Jurkat, Clone E6-1 (cell line): ENCODE results near the gene NPFF.
"Not testable (repeated sequence)": the region's sequence is repeated elsewhere in the genome, so short reads cannot be mapped to it uniquely, and the experiment has no call there.

Experiments used
- DNase-seq: peaks from one replicate; pipeline ENCODE4 v3.0.0-alpha.2; 2011; ENCODE audit warnings: low read depth, low spot score
- H3K4me3 ChIP-seq: 2 replicates; pipeline ENCODE4 v1.5.1; 2011; ENCODE audit warnings: mild to moderate bottlenecking, low read length, control low read depth, moderate library complexity

NPFF gene

DNA sequence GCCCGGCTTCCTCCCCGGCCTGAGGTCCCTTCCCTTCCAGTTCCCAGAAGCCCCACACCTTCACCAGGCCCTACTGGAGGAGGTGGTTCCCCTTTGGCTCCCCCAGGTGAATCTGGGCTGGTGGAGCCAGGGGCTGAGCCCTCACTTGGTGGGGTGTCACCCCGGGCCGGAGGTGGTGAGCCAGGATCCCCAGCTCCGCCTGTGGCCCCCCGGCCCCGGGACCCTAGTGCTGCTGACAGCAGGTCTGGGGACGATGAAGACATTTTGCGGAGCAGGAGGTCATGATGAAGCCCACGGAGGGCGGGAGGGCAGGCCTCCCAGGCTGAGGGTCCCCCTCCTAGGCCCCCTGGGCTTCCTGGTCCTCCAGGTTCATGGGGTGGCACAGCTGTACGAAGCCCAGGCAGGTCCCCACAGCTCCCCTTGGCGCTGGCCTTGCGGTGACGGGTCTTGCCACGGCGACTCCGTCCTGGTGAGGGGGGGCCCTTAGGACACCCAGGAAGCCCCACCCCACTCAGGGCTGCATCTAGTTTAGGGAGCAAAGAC lies 24.6 kb downstream of the NPFF start:
- H3K4me3 ChIP-seq: no peak overlapping the region
- DNase-seq: no peak

DNA sequence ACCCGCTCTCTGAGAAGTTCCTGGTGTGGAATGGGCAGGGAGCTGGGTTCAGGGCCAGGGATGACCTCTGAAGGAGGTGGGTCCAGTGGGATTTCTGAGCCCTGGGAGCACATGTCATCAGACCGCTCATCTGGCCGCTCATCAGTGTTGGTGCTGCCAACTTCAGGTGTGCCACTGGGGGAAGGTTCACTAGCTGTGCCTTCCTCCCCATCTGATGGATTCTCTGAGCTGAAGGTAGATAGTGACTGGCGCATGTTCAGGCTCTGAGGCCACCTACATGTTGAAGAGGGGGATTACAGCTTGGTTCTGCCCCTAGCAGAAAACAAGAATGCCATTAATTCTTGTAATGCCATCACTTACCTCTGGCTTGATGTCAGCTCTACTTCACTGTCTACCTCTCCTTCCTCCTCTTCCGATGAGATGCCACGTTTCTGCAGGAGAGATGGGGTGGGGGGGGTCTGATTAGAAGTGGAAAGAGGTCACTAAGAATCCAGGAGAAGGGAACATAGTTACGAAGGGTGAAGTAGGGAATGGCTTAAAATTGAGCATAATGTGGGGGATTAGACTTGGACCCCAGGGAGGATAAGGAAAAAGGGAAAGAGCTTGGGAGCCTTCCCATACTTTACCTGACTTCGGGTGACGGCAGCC lies 25.2 kb downstream of the NPFF start:
- no peak overlapping the region for H3K4me3 ChIP-seq
- DNase-seq: no peak

DNA sequence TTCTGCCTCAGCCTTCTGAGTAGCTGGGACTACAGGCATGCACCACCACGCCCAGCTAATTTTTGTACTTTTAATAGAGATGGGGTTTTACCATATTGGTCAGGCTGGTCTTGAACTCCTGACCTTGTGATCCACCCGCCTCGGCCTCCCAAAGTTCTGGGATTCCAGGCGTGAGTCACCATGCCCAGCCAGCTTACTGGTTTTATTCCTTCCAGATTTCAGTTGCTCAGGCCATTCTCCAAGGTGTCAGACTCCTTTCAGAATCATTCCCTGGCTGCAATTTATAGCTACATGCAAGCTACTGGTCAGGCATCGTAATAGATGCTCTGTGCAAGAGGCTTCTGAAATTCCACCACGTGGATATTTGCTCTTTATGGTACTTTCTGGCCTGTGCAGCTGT lies 25.8 kb downstream of the NPFF start:
- not testable (repeated sequence) for H3K4me3 ChIP-seq, DNase-seq

DNA sequence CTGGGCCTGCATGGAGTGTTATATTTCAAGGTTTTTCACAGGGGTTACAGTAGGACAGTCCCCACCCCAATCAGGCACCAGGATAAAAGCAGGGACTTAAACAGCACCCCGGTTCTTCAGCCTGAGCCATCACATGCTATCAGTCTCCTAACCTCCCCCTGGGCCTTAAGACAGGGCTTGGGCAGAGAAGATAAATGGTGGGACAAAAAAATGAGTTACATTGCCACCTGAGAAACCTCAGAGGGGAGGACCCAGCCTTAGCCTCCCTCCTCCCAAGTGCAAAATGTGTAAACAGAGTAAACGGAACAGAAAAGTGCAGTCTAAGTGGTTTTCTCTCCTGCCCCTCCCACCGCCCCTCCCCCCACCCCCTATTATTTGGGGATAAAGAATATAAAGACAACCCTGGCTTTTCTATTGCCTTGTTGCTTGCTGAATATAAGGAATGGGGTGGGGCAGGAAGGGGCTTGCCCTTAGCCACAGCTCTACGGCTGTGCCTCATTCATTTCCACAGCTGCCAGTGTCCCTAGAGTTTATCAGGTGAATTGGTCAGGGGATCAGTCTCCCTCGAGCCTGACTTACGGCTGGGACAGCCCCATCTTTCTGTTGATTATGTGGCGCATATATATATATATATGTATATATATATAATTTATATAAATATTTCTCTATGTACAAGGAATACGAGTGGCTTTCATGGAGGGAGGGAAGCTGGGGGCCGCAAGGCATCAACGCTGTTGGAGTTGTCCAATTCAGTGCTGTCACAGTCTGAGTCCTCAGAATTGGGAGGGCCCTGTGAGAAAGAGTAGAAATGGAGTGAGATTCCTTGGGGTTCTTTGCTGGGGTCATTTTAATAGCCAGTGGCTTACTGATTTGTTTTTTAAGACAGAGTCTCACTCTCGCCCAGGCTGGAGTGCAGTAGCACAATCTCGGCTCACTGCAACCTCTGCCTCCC lies 26.5 kb downstream of the NPFF start:
- no peak for DNase-seq
- no peak overlapping the region for H3K4me3 ChIP-seq

DNA sequence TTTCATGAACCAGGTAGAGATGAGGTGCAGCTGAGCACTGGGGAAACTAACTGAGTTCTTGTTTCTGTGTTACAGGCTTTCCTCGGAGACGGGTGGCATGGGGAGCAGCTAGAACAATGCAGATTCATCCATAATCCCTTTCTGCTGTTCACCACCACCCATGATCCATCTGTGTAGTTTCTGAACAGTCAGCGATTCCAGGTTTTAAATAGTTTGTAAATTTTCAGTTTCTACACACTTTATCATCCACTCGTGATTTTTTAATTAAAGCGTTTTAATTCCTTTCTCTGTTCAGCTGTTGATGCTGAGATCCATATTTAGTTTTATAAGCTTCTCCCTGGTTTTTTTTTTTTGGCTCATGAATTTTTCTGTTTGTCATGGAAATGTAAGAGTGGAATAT lies 28.0 kb downstream of the NPFF start:
- DNase-seq: no peak
- no peak overlapping the region for H3K4me3 ChIP-seq

DNA sequence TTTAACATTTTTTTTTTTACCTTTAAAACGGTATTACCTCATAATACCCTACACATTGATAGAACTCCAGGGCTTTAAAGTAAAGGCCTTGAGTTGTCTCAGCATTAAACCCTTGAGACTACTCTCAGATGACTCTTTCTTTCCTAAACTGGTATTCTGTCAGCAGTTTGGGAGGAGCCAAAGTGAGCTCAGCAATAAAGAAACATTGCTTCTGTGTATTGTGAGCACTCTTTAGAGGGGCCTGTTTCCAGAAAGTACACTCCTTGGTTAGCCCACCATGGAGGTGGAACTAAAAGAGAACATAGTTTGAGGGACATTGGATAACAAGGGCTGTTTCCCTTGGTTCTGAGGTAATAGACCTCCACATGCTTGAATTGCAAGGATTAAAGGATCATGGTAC lies 28.4 kb downstream of the NPFF start:
- H3K4me3 ChIP-seq: no peak overlapping the region

DNA sequence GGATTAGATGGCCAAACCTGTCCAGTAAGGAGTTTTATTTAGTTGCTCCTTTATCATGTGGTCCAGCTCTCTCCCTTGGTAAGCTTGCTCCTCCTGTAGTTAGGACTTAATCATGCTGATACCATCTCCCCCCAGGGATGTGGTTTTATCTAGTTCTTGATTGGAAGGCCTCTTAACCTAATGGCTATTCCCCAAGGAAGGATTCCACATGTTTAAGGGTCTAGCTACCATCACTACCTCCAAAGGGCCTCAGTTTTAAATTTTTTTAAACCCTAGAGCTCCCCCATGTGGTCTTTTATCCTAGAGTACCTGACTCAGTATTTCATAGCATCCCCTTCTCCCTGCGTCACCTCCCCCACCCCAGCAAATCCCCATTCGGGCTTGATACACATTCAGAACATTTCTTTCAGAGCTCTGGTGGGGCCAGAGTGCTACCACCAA lies 30.5 kb downstream of the NPFF start:
- H3K4me3 ChIP-seq: no peak overlapping the region
- no peak for DNase-seq

More for the DNA sequence above, 28.4 kb downstream of the NPFF start:
- DNase-seq: no peak

DNA sequence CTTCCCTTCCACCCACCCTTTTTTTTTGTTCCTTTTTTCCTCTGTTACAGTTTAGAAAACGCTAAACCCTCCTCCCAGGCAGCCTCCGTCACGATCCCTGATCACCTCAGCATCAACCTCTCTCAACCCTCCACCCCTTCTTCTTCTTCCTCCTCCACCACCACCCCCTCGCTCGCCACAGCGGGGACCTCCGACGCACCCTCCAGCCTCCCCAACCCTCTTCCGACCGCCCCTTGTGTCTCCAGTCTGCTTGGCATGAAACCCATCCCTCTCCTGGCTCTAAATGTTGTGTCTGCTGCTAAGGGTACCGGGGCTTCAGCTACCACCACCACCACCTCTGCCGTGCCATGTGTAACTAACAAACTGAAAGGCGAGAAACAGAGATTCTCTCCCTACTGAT lies 32.5 kb downstream of the NPFF start:
- no peak overlapping the region for H3K4me3 ChIP-seq
- DNase-seq: no peak

DNA sequence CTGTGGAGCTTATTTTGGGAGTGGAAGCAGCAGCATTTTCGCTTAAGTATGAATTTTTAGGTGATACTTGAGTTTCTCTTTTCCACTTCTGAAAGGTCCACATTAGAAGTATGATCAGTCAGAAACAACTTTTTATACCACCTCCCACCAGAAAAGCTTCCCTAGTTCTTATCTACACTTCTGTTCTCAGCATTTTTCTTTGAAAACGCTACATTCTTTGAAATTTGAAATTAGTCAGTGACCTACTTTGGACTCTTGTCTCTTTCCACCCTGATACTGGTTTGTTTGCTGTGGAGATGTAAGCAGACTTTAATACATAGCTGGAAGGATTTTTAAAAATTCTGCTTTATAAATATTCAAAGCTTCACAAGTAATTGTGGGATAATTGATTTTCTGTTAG lies 33.2 kb downstream of the NPFF start:
- H3K4me3 ChIP-seq: no peak overlapping the region
- no peak for DNase-seq

DNA sequence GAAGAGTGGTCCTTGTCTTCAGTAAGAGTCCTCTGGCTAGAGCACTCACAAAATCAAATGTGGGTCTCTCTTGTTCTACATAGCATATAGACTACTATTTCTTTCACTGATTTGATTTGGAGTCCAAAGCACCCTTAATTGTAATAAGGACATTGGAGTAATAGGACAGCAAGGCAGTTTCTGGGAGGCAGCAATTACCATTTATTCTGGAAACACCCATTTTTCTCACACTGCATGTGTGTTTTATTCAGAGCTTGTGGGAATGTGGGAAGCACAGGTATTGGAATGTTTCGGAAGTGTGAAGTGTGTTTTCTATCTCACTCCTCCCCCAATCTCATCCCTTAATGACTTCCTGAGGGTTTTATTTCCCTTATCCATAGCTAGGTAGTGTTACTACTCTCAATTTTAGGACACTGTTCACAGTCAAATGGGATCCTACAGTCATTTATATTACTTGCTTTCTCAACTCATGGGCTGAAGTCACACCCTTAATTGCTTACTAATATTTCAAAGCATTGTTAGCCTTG lies 35.2 kb downstream of the NPFF start:
- DNase-seq: no peak
- H3K4me3 ChIP-seq: no peak overlapping the region

DNA sequence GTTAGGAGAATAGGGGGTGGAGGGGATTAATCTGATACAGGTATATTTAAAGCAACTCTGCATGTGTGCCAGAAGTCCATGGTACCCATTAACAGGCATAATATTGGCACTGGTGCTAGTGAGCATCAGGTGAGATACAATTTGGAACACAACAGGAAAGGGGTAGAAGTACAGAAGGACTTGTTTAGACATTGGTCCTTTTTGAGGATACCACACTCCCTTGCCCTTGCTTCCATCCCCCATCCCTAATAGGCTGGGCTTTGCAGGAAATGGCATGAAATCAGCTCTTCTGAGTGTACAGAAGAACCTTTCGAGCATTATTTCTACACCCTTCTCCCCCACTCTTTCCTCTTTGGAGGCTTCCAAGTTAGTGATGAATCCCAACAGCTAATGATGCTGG lies 39.0 kb downstream of the NPFF start:
- no peak overlapping the region for H3K4me3 ChIP-seq
- DNase-seq: no peak

DNA sequence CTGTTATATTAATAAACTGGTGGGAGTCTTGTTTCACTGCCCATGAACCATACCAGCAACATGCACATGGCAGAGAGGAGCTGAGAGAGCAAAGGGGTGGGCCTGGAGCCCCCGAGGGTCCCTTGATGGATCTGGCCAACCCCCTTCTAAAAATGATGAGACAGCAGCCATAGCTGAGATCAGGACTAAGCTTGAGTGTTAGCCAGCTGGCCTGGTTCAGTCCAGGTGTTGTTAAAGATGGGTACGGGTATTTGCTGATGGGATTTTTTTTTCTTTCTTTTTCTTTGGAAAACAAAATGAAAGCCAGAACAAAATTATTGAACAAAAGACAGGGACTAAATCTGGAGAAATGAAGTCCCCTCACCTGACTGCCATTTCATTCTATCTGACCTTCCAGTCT lies 39.4 kb downstream of the NPFF start:
- DNase-seq: no peak
- H3K4me3 ChIP-seq: no peak overlapping the region

DNA sequence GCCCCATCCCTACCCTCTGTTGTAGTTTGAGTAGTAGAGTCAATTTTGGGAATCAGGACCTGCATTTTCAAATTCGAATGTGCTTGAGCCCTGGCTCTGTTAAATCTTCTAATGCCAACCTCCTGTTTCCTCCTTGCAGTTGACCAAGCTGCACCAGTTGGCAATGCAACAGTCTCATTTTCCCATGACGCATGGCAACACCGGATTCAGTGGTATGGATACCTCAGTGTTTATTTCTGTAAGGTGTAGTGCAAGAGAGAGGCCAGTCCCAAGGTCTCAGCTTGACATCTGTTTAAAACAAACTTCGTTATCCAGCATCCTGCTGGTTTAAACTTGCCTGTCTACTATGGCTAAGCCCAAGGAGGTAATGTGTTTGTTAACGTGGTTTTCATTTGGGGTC lies 40.2 kb downstream of the NPFF start:
- no peak overlapping the region for H3K4me3 ChIP-seq
- no peak for DNase-seq

DNA sequence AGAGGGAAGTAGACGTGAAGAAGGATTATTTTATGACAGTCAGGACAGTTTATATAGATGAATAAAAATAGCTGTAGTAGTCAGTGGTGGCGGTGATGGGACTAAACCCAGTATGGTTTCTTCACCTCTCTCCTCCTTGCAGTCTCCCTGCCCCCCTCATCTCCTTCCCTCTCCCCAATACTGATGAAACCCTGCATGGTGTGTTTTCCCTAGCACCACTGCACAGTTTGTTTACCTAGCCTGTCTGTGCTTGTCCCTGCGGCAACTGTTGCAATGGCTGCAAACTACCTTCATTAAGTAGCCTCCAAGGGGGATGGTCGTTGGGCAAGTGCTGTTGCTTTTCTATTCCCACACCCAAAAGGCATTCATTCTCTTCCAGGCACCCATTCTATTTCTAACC lies 40.6 kb downstream of the NPFF start:
- DNase-seq: no peak
- H3K4me3 ChIP-seq: no peak overlapping the region

DNA sequence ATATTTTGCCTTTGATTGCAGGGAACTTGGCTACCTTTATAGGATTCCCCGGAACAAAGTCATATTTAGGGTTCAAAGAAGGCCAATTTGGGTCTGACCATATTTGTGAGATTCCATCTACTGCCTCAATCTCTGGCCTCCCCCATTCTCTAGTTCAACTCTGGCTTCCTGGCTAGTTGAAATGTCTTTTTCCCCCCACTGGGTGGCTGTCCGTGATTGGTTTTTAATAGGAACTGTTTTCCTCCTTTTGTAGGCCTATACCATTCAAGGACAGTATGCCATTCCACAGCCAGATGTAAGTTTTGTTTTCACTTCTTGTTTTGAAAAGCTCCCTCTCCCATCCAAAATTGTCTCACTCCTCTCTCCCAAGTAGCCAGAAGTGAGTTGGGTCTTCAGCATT lies 41.6 kb downstream of the NPFF start:
- no peak for DNase-seq
- no peak overlapping the region for H3K4me3 ChIP-seq

DNA sequence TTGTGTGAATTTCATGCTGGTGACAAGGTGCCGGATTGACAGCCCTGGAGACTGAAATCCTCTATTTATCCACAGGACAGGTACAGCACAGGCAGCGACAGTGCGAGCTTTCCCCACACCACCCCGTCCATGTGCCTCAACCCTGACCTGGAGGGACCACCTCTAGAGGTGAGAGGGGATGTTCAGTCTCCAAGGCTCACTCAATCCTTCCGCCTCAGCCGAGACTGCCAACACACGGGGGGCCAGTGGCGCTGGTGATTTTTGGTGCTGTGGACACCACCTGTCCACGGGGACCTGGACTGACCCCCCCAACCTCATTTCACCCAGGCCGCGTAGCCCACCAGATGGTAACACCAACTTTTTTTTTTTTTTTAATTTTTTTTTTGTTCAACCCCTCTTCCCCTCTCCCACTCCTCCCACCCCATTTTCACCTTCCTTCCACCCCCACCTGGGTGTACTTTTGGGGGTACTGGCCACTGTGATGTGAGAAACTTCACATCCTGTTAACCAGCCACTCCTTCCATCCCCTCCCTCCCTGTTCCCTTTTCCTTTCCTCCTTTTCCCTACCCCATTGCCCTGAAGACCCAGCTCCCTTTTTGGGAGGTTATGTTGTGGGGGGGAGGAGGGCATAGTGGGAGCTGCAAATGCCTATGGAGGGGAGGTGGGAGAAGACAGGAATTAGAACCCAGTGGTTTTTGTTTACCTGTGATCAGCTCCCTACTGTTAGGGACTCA lies 42.4 kb downstream of the NPFF start:
- no peak overlapping the region for H3K4me3 ChIP-seq
- no peak for DNase-seq

DNA sequence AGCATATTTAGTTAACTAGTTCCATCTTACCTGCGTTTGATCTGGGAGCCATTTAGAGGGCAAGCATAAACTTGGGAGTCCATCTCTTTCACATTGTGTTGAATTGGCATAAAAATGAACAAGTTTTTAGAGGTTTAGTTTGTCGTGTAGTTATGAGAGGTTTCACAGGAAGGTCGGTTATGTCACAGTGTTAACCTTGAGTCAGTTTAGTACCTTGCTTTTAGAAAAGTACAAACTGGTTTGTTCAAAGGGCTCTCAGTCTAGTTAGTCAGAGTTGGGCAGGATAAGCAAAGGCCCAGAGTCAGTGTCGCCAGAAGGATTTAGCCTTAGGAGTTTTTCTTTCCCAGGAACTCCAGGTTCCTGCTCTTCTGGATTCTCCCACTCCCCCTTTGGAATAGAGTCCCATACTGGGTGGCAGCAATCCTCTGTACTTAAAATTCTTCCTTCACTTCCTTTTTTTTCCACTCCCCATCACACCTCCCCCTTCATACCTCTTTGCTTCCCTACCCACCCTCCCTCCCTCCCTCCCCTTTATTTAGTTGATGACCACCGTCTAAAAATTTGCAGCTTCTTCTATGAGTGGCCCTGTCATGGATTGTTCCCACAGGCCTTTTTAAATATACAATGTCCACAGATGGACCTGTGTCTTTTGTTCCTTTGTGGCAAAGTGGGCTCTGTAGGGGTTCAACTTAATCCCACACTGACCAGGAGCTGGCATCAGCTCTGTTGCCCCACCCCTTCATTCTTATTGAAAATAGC lies 43.3 kb downstream of the NPFF start:
- no peak overlapping the region for H3K4me3 ChIP-seq
- no peak for DNase-seq

DNA sequence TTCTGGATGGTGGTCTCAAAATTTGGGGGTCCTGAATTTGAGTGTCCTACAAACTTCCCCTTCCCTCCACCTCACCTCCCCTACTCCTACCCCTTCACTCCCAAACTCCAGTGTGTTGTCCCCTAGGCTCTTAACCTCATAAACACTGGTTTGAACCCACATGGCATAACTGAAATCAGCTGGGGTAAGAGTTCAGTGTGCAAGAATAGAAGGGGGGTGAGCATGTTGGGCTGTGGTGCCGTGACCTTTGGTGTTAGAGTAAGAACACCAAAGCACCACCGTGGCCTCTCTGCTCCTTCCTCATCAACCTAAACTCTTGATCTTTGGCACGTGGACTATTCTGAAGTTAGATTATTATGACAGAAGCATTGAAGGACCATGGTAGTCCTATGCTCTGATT lies 44.3 kb downstream of the NPFF start:
- no peak for DNase-seq
- no peak overlapping the region for H3K4me3 ChIP-seq

DNA sequence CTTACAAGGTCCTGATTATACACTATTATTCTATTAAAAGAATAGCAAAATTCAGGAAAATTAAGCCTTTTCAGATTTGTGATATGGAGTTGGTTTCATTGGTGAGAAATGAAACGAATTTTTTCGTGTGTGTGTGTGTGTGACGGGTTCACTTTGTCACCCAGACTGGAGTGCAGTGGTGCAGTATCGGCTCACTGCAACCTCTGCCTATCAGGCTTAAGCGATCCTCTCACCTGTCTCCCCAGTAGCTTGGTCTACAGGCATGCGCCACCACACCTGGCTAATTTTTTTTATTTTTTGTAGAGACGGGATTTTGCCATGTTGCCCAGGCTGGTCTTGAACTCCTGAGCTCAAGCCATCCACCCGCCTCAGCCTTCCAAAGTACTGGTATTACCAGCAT lies 45.7 kb downstream of the NPFF start:
- DNase-seq: no peak
- no peak overlapping the region for H3K4me3 ChIP-seq
